GM12878 (cell line): Measurements from ENCODE around the gene STEAP3.

Experiments used
- EZH2 ChIP-seq: IDR thresholded peaks from 2 replicates; pipeline ENCODE4 v1.6.1; 2012; ENCODE audit warnings: low read depth, mild to moderate bottlenecking, control low read depth, inconsistent platforms, low read length, borderline replicate concordance; ENCODE audit not compliant: control insufficient read depth
- FOS ChIP-seq: IDR thresholded peaks from 3 replicates; pipeline ENCODE4 v1.6.1; 2011; ENCODE audit warnings: borderline replicate concordance; ENCODE audit not compliant: insufficient read length; ENCODE audit errors: extremely low read depth
- FOXM1 ChIP-seq: IDR thresholded peaks from 2 replicates; pipeline ENCODE4 v1.6.1; 2012; ENCODE audit warnings: low read depth, mild to moderate bottlenecking, inconsistent platforms, low read length, moderate library complexity
- HCFC1 ChIP-seq: fragments of 150-350 bp; IDR thresholded peaks from 2 replicates; pipeline ENCODE4 v1.6.1; 2014; ENCODE audit warnings: low read length
- NFYB ChIP-seq: IDR thresholded peaks from 2 replicates; pipeline ENCODE4 v1.6.1; 2011; ENCODE audit warnings: low read depth, mild to moderate bottlenecking, low read length, improper control_type of control experiment, moderate library complexity; ENCODE audit not compliant: insufficient read depth
- POLR2A ChIP-seq: IDR thresholded peaks from 2 replicates; pipeline ENCODE4 v1.6.1; 2011; ENCODE audit warnings: low read depth, mild to moderate bottlenecking, low read length
- RELB ChIP-seq: fragments of 450-650 bp; IDR thresholded peaks from 2 replicates; pipeline ENCODE4 v1.6.1; 2017; ENCODE audit warnings: low read depth, mild to moderate bottlenecking, moderate library complexity
- SIN3A ChIP-seq: IDR thresholded peaks from 2 replicates; pipeline ENCODE4 v1.6.1; 2012; ENCODE audit warnings: low read depth, low read length, improper control_type of control experiment
- SMC3 ChIP-seq: IDR thresholded peaks from 2 replicates; pipeline ENCODE4 v1.6.1; 2011; ENCODE audit warnings: low read length, improper control_type of control experiment, borderline replicate concordance
- SP1 ChIP-seq: IDR thresholded peaks from one replicate; pipeline ENCODE4 v1.6.1; 2011; ENCODE audit warnings: low read depth, low read length
- TAF1 ChIP-seq: IDR thresholded peaks from 2 replicates; pipeline ENCODE4 v1.6.1; 2011; ENCODE audit warnings: mild to moderate bottlenecking, low read depth, low read length, borderline replicate concordance
- YY1 ChIP-seq: IDR thresholded peaks from 2 replicates; pipeline ENCODE4 v1.6.1; 2011; ENCODE audit warnings: low read depth, mild to moderate bottlenecking, low read length
- ZNF274 ChIP-seq: IDR thresholded peaks from one replicate; pipeline ENCODE4 v1.8.0; 2011; ENCODE audit not compliant: insufficient read length, insufficient read depth
- ZNF622 ChIP-seq: fragments of 450-650 bp; IDR thresholded peaks from 2 replicates; pipeline ENCODE4 v1.6.1; 2017; ENCODE audit warnings: mild to moderate bottlenecking, inconsistent platforms

GRCh38 chr2:119294671-119295070 is 71.0 kb downstream of the STEAP3 start:
- TF ChIP-seq SMC3 (no peak), SIN3A (no peak), RELB (no peak), POLR2A (no peak), HCFC1 (no peak), ZNF274 (no peak), ZNF622 (no peak), FOS (no peak), TAF1 (no peak), NFYB (no peak), FOXM1 (no peak), YY1 (no peak), SP1 (no peak), EZH2 (no peak)
